HG03066 (cell line): ENCODE results near the gene PARVA.
"Not testable (repeated sequence)": the region's sequence is repeated elsewhere in the genome, so short reads cannot be mapped to it uniquely, and the experiment has no call there.

Experiments
- ATAC-seq: cut with Tn5 transposase; IDR thresholded peaks from one replicate; pipeline ENCODE4 v1.9.1; 2021; ENCODE audit warnings: low read depth; ENCODE audit not compliant: unreplicated experiment

The PARVA gene

GRCh38 chr11:12494699-12495098, 117.3 kb downstream of the PARVA start:
- ATAC-seq, result no peak

DNA sequence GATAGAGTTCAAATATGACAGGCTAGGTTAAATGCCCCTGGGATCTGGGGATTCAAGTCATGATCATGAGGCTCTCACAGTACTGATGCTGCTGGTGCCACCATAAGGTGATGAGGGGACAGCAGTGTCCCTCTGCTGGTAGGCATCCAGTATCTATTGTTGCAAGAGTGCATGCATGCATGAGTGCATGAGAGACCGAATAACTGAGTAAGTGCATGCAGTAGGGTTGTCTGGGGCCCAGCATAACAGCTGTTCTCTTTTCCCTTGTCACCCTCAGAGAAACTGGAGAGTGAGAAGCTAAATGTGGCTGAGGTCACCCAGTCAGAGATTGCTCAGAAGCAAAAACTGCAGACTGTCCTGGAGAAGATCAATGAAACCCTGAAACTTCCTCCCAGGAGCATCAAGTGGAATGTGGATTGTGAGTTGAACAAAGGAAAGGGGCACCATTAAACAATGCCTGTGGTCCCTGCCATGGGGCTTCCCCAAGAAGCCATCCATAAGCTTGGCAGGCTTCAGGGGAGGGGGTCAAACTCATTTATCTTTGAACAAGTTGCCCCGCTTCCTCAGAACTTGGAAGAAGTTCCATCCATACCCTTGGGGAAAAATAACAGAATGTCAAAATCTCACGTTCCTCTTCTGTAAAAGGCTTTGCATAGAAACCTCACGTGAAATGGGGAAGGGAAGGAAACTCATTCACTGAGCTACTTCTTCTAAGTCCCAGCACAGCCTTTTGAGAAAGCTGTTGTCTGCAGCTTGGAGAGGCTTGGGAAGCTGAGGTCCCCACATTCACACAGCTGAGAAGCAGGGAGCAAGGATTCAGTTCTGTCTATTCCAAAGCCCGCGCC, 119.0 kb downstream of the PARVA start:
- ATAC-seq, result no peak

- ATAC-seq, result no peak
These were observed 120.1 kb downstream of the PARVA start for GRCh38 chr11:12497431-12497830.

DNA sequence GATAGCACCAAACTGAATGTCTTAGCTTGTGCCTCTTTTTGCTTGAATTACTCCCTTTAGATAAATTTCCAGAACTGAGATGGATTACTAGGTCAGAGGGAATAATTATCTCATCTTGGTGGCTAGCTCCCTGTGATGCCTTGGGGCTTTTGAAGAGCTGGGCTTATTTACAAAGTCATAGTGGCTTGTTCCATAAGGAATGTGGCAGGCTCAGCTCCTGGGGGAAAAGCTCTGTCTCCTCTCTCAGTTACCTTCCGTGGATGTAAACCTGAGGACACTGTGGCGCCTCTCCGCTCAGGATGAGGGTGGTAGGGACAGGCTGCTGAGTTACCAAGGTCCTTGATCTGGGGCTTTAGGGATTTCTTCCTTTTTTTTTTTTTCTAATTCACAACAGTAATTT, 121.7 kb downstream of the PARVA start:
- no peak for ATAC-seq

DNA sequence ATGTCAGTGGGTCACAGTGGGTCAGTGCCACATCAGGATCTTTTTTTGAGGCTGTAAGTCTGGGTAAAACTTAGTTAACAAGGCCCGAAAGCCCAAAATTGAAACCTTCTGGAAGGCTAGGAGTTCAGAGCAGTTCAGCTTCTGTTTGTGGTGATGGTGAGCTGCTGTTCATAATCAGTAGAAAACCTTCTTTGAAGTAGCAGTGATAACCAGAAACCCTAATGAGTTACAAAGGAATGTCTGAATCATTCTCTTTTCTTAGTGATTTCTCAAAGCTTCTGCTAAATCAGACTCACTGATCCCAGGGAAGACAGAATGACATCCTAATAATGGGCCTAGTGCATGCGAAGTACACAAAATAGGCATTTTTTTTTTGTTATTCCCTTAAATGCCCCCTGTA, 124.7 kb downstream of the PARVA start:
- ATAC-seq, result no peak

DNA sequence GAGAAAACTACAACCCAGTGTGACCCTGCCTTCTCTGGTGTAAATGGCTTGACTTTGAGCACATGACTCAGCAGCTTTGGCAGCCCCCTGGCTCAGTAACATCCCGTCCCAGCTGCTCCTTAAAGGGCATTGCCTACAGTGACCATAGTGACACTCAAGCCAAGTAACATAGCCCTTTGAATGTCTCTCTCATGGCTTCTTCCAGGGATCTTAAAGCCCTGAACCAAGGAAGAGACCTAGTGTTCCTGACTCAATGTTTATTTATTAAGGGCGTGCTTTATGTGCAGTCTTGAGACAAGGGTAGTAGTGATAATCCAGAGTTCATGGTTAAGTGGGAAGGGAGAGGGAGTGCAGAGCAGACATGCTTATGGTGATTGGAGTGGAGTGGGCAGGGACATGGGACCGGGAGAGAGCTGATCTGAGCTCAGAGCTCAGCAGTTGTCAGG, 125.7 kb downstream of the PARVA start:
- ATAC-seq, result no peak

- ATAC-seq, result no peak
These were observed 126.5 kb downstream of the PARVA start for GRCh38 chr11:12503886-12504285.

GRCh38 chr11:12505183-12505582, 127.8 kb downstream of the PARVA start:
- no peak for ATAC-seq

DNA sequence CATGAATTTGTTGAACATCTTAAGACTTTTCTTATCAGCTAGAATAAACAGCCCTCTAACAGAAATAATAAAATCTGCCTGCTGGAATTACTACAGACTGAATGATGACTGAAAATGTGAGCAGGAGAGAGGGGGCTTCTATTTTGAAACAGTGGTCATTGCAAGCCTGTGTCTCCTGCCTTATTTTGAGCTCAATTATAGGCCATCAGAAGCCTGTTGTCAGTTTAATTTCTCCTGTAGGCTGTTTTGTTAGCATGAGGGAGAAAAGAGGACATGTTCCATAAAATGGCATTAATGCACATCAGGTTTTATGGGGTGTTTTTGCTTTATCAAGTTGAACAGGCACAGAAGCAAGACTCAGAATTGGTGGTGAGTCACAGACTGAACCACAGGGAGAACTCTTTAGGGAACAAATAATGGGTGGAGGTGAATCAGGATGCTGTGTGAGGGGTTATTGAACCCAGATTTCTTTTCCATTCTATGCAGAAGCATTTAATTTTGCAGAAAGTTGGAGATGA, 129.1 kb downstream of the PARVA start:
- no peak for ATAC-seq

DNA sequence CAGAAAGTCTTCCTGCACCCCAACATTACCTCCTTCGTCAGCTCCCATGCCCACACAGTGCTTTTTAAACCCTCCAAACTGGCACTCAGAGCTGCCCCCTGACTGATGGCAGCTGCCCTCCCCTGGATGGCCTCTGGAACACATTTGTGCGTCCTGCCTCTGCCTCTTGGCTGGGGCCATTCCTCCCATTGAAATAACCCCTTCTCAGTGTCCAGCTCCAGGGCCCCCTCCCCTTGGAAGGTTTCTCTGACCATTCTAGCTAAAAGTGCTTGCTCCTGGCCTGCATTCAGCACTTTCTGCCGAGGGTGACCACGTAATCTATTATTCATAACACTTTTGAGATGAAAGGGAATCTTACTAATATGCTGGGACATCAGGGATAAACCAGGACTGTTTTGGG, 130.0 kb downstream of the PARVA start:
- no peak for ATAC-seq

DNA sequence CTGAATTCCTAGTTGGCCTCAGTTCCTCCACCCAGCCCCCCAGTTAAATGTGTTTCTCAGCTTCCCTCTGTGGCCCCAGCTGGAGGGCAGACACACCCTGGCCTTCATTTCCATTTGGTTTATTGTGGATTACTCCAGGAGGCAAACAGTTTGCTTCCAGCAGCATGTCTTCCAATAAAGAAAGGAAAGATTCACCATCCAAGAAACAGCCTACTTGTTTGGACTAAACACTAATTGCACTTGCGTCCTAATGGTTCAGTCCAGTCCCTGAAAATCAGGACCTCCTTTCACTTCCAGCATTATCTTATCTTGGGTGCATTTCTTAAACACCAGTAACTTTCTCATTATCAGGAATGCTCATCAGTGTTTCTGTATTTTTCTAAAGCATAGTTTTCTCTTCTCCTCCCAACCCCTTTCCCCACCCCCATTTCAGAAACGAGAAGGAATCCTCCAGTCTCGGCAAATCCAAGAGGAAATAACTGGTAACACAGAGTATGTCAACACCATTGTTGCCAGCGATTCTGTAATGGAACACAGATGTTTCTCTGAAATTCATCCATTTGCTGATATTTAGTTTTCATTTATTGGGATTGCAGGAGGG, 130.9 kb downstream of the PARVA start:
- no peak for ATAC-seq

- no peak for ATAC-seq
These were observed 132.0 kb downstream of the PARVA start for GRCh38 chr11:12509371-12509770.

GRCh38 chr11:12512132-12512531, 134.8 kb downstream of the PARVA start:
- ATAC-seq, result no peak

DNA sequence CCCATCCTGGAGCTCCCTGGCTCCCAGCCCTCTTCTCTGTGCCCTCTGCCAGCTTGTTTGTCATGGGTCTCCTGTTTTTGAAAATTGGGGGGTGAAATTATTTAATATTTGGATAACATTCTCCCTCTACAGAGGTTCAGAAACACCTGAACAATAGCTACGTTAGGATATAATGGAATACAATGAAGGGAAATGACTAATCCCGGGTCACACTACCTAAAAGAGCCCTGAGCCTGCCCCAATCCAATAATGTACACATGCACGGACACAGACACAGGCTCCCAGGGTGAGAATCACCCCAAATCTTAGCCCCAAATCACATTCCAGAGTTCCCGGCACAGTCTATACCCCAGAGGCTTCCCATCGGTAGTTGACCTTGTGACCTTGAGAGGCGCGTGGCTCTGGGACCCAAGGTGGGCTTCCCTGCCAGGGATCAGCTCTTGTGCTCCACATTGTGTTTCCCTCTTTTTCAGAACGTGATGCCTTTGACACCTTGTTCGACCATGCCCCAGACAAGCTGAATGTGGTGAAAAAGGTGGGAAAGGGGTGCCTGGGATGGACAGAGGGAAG, 135.5 kb downstream of the PARVA start:
- ATAC-seq, result no peak

DNA sequence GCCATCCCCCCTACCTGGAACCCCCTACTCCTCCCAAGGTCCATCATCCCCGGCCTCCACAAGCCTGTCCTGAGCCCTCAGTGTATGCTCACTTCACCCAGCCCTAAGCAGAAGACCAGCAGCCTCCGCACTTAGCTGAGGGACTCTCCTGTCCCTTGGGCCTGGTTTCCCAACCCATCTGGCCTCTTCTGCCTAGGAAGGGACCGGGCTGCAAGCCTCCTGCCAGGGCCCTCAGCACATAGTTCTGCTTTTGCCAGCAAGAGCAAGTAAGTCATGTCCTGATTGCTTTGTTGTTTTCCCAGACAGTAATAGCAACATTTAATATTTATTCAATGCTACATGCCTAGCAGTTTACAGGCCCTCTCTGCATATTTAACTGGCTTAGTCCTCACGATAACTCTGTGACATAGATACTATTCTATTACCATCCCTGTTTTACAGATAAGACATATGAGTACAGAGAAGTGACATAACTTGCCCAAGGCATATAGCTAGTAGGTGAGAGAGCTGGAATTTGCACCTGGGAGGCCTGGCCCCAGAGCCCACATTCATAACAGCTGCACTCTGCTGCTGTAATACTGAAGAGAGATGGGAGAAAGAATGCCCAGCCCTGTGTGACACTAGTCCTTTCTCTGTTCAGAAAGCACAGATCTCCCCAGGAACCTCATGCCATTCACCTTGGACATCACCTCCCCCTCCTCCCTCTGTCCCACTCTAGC, 139.2 kb downstream of the PARVA start:
- ATAC-seq, result no peak

DNA sequence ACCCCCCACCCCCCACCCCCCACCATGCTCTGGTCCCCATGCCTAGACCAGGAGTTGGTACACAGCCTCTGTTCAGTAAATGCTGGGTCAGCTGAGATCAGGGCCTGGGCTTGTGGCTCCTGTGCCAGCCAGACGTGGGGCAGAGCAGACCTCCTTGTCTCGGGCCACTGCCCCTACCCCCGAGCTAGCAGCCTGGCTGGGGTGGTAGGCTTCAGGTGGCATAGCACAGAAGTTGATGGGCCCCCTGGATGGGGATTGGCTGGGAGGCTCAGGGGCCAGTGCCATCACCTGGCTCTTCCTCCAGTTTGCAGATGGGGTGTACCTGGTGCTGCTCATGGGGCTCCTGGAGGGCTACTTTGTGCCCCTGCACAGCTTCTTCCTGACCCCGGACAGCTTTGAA, 139.9 kb downstream of the PARVA start:
- no peak for ATAC-seq

GRCh38 chr11:12517741-12518140, 140.4 kb downstream of the PARVA start:
- ATAC-seq, result no peak

DNA sequence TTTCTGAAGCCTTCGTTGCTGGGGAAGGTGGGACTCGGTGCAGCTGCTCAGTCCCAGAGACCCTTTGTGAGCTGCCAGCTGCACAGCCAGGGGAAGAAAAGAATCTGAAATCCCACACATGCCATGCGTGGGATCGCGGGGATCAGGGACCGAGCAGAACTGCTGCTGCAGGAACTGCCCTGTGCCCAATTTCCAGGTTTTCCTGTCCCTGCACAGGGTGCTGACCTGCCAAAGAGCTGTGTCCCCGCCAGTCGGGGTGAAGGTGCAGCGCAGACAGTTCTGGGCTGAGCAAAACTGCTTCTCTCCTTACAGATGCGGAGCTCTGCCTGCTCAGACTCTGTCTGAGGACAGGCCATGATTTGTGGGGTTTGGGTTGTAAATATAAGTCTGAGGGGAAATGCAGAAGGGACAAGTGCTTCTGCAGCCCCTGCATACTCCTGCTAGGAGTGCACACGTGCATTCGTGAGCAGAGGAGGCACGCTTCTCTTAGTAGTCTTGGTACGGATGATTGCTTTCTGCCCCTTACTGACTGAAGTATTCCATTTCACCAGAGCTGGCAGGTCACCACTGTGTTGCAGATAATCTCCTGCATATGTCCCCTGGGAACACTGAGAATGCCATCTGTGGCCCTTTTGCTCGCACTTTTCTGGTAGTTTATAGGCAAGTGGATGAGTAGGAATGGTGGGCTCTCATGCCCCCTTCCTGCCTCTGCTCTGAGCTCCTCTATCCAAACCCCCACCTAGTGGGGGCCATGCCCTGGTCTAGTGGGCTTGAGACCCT, 141.4 kb downstream of the PARVA start:
- no peak for ATAC-seq

- no peak for ATAC-seq
These were observed 142.7 kb downstream of the PARVA start for GRCh38 chr11:12520054-12520453.

- not testable (repeated sequence) for ATAC-seq
These were observed 143.2 kb downstream of the PARVA start for GRCh38 chr11:12520576-12520975.
